Activated CD4-positive, alpha-beta T cell treated with anti-CD3 and anti-CD28 coated beads, Interleukin-2, Interleukin-4, amounts not matched to agents 100 ng/mL and 50 ng/mL, durations not matched to agents 16 hours and 8 hours (primary cell): ENCODE measurements around the gene VPS52.

Source experiments
- DNase-seq: peaks from one replicate; pipeline ENCODE4 v3.0.0-alpha.2; 2020; ENCODE audit warnings: low spot score

Gene VPS52

GRCh38 chr6:33209856-33210255 is 61.8 kb downstream of the VPS52 start:
- no peak for DNase-seq

GRCh38 chr6:33208091-33208967 is 63.3 kb downstream of the VPS52 start, which contains the start of gene RING1:
RING1 (plus strand) TSS chr6:33208500; CDS start chr6:33208823, 323 bp downstream.
- peak; percentile 82 for DNase-seq

- no peak for DNase-seq
These were observed 64.1 kb downstream of the VPS52 start for GRCh38 chr6:33207552-33208090.

GRCh38 chr6:33206864-33207551 is 64.7 kb downstream of the VPS52 start:
- DNase-seq = no peak

- DNase-seq = no peak
These were observed 65.4 kb downstream of the VPS52 start for GRCh38 chr6:33206027-33206863.

GRCh38 chr6:33205191-33206026 is 66.3 kb downstream of the VPS52 start:
- peak; percentile 74 for DNase-seq

- DNase-seq = peak; percentile 94
These were observed 67.1 kb downstream of the VPS52 start, which contains the start of gene HSD17B8 for GRCh38 chr6:33204415-33205190. HSD17B8 (plus strand) TSS chr6:33204655; CDS start chr6:33204669, 14 bp downstream.

- no peak for DNase-seq
These were observed 67.6 kb downstream of the VPS52 start for GRCh38 chr6:33204165-33204414.

- no peak for DNase-seq
These were observed 68.1 kb downstream of the VPS52 start for GRCh38 chr6:33203443-33204164.

GRCh38 chr6:33202799-33203198 is 68.9 kb downstream of the VPS52 start:
- no peak for DNase-seq

- DNase-seq = no peak
These were observed 69.7 kb downstream of the VPS52 start for GRCh38 chr6:33201935-33202334.

GRCh38 chr6:33201147-33201545 is 70.5 kb downstream of the VPS52 start:
- DNase-seq = no peak
